Measurements from ENCODE around the gene KIAA1958.

KIAA1958 gene

GRCh38 chr9:112605963-112606699 lies 119.5 kb downstream of the KIAA1958 start:
- H3K4me3 ChIP-seq (ENCODE audit: low read length), result no peak overlapping the region
- DNase-seq (ENCODE audit: low read depth), result no peak
- TF ChIP-seq, protein P1, sequence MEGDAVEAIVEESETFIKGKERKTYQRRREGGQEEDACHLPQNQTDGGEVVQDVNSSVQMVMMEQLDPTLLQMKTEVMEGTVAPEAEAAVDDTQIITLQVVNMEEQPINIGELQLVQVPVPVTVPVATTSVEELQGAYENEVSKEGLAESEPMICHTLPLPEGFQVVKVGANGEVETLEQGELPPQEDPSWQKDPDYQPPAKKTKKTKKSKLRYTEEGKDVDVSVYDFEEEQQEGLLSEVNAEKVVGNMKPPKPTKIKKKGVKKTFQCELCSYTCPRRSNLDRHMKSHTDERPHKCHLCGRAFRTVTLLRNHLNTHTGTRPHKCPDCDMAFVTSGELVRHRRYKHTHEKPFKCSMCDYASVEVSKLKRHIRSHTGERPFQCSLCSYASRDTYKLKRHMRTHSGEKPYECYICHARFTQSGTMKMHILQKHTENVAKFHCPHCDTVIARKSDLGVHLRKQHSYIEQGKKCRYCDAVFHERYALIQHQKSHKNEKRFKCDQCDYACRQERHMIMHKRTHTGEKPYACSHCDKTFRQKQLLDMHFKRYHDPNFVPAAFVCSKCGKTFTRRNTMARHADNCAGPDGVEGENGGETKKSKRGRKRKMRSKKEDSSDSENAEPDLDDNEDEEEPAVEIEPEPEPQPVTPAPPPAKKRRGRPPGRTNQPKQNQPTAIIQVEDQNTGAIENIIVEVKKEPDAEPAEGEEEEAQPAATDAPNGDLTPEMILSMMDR (IDR thresholded peaks at IDR 0.05; ENCODE audit: insufficient read depth, low read depth, low read length, missing control alignments), result no peak

GRCh38 chr9:112608851-112609250 lies 122.2 kb downstream of the KIAA1958 start:
- TF ChIP-seq, protein P1 (IDR thresholded peaks at IDR 0.05; ENCODE audit: insufficient read depth, low read depth, low read length, missing control alignments), result no peak
- DNase-seq (ENCODE audit: low read depth), result no peak
- H3K4me3 ChIP-seq (ENCODE audit: low read length), result no peak overlapping the region

GRCh38 chr9:112615584-112616266 lies 129.1 kb downstream of the KIAA1958 start:
- DNase-seq (ENCODE audit: low read depth), result no peak
- TF ChIP-seq, protein P1 (IDR thresholded peaks at IDR 0.05; ENCODE audit: insufficient read depth, low read depth, low read length, missing control alignments), result no peak
- H3K4me3 ChIP-seq (ENCODE audit: low read length), result no peak overlapping the region

- TF ChIP-seq, protein P1 (IDR thresholded peaks at IDR 0.05; ENCODE audit: insufficient read depth, low read depth, low read length, missing control alignments), result no peak
- DNase-seq (ENCODE audit: low read depth), result no peak
- no peak overlapping the region for H3K4me3 ChIP-seq (ENCODE audit: low read length)
Observed at GRCh38 chr9:112617371-112617770, 130.7 kb downstream of the KIAA1958 start.

DNA sequence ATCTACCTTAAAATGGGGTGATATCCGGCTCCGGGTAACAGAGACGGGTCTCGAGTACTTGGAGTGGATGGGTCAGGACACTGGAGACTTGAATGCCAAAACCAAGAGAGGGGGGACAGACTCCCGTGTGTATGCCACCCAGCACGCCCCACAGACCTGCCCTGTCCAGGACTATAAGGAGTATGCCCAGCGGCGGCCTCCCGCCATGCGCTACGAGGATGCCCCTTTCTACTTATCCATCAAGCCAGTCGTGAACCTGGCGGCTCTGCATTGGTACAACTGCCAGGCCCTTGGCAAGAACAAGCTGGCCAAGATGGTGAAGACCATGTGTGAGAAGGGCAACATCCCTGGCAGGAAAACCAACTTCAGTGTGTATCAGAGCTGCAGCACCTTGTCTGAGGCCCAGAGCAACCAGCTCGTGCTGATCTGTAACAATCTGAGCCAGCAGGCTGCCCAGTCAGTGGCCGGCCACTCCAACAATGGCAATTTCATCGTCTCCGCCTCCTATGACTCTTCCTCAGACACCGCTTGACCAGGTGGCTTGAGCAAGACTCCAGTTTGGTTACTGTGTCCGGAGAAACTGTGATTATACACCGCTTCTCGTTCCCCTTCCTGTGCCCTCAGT lies 131.9 kb downstream of the KIAA1958 start:
- H3K4me3 ChIP-seq (ENCODE audit: low read length), result no peak overlapping the region
- DNase-seq (ENCODE audit: low read depth), result no peak
- TF ChIP-seq, protein P1 (IDR thresholded peaks at IDR 0.05; ENCODE audit: insufficient read depth, low read depth, low read length, missing control alignments), result no peak

GRCh38 chr9:112620388-112620787 lies 133.8 kb downstream of the KIAA1958 start:
- TF ChIP-seq, protein P1 (IDR thresholded peaks at IDR 0.05; ENCODE audit: insufficient read depth, low read depth, low read length, missing control alignments), result no peak
- no peak overlapping the region for H3K4me3 ChIP-seq (ENCODE audit: low read length)
- no peak for DNase-seq (ENCODE audit: low read depth)

All from epithelial cell of esophagus (primary cell).